GM18870 (cell line): ENCODE measurements around the gene FBP1.
A peak's percentile ranks its signal among the peaks of the same experiment; 100 is the strongest.

Source experiments
- ATAC-seq: cut with Tn5 transposase; IDR thresholded peaks from one replicate; pipeline ENCODE4 v1.9.1; 2021; ENCODE audit warnings: moderate library complexity; ENCODE audit not compliant: unreplicated experiment

FBP1 gene

DNA sequence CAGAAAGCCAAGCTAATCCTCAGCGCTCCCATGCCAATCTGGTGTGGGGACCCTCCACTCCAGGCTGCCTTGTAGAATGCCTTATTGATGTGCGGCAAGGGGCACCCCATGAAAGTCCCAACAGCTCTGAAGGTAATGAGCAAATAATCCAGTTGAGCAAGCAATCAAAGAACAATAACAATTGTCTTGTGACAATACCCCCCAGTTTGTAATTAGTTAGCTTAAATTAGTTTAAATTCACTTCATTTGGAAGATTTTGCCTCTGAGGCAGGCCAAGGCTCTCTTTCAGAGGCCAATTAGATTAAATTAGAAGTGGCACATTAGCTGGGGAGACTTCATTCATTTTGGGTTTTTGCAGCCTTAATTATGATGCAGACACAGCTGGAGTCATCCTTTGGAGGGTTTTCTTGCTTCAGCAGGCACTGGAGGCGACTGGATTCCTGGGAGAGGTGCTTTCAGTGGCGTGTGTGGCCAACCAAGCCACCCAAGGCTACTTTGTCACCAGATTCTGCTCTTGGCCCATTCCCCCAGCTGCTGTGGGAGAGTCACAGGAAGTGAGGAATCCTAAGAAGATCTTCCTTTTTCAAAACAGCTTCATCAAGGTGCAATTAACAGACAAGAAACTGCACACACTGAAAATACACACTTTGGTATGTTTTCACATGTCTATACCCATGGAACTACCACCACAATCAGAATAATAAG, 17.9 kb upstream of the FBP1 start:
- ATAC-seq = no peak

GRCh38 chr9:94656200-94656599, 16.9 kb upstream of the FBP1 start:
- ATAC-seq = peak; percentile 94

DNA sequence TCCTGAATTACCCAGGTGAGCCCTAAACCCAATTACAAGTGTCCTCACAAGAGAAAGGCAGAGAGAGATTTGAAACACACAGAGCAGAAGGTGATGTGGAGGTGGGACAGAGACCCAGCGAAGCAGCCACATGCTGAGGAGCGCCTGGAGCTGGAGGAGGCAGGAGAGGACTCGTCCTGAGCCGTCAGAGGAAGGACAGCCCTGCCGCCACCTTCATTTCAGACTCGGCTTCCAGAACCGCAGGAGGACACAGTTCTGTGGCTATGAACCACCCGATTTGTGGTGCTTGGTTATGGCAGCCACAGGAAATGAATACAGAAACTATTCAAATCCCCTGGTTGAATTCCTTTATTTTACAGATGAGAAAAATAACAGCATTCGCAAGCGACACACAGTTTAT, 16.4 kb upstream of the FBP1 start:
- ATAC-seq = no peak

GRCh38 chr9:94654165-94654894, 15.0 kb upstream of the FBP1 start:
- no peak for ATAC-seq

- ATAC-seq = no peak
Measured at GRCh38 chr9:94650949-94651348, 11.6 kb upstream of the FBP1 start.

- no peak for ATAC-seq
Measured at GRCh38 chr9:94649100-94649819, 9.9 kb upstream of the FBP1 start.

DNA sequence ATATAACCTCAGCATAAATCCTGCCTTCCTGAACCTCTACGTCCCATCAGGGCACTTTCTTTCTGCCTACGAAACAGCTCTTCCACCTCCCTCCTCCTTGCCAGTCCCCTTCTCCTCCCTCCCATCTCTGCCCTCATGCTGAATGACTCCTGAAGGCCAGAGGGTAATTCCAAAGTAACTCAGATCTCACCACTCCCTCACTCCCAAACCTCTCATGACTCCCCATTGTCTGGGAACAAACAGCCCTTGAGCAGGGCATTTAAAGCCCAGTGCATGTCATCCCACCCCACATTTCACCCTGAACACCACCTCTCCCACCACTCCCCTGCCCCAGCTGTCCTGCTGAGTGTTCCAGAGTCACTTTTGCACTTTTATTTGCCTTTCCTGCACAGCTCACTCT, 8.9 kb upstream of the FBP1 start:
- ATAC-seq = no peak

- no peak for ATAC-seq
Measured at GRCh38 chr9:94645901-94646300, 6.6 kb upstream of the FBP1 start.

GRCh38 chr9:94644543-94644942, 5.2 kb upstream of the FBP1 start:
- no peak for ATAC-seq

- ATAC-seq = no peak
Measured at GRCh38 chr9:94643741-94644140, 4.4 kb upstream of the FBP1 start.

- ATAC-seq = no peak
Measured at GRCh38 chr9:94643176-94643575, 3.9 kb upstream of the FBP1 start.

DNA sequence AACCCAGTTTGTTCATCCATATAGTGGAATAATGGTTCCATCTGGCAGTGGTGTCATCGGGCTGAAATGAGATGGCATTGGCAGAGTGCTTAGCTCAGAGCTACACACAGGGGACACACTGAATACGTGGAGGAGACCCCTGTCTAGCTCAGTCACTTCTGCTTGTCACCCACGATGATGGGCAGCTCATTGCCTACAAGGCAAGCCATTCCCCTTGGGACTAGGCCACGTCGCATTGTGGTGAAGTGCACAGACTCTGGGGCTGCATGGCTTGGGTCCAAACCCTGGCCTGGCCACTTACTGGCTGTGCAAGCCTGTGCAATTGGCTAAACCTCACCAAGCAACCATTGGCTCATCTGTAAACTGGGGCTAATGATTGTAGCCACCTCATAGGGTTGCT, 3.2 kb upstream of the FBP1 start:
- ATAC-seq = no peak

- no peak for ATAC-seq
Measured at GRCh38 chr9:94639999-94640376, 670 bp upstream of the FBP1 start.

DNA sequence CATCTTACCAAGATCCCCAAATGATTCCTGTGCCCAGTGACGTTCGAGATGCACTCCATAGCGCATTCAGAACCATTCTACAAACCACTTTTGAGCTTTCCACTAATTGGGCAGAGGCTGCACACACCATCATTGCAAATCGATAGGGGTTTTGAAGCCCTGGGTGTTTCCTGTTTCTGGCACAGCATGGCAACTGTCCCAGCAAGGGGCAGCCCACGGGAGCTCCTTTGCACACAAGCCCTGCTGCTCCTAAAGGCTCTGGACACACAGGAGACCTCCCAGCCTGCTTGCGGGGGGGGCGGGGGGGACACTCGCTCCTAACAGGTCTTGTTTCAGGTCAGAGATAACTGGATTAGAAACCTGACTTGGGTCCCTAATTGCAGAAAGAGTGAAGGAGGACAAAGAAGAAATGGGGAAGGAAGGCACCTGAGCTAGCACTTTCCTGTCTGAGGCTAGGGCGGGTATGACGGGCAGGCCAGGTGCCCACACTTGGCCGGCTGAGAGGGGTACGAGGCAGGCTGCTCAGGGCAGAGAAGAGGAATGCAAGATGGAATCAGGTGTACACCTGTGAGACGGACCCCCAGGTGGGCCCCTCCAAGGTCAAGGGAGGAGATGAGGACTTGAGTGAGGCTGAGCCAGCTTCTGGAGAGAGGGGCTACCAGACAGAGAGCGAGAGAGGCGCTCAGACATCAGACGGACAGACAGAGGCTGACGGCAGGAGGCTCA, 820 bp downstream of the FBP1 start:
- ATAC-seq = no peak

- ATAC-seq = no peak
Measured at GRCh38 chr9:94632737-94633136, 6.6 kb downstream of the FBP1 start.

- no peak for ATAC-seq
Measured at GRCh38 chr9:94631599-94631998, 7.7 kb downstream of the FBP1 start.

- ATAC-seq = no peak
Measured at GRCh38 chr9:94630833-94631232, 8.5 kb downstream of the FBP1 start.

- ATAC-seq = no peak
Measured at GRCh38 chr9:94630281-94630680, 9.0 kb downstream of the FBP1 start.

DNA sequence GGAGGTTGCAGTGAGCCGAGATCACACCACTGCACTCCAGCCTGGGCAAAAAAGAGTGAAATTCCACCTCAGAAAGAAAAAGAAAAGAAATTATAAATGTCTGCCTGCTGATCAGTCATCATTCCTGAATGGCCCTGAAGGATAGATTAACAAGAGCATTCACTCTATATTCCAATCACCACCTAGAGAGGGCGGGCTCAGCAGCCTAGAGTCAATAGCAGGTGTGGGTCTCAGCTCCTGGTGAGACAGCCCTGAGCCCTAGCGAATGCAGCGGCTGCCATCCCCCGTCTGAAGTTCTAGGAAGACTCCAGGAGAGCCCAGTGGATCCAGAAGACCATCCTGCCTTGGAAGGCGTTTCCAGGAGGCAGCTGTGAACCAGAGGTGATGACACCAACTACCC, 12.0 kb downstream of the FBP1 start:
- ATAC-seq = no peak

DNA sequence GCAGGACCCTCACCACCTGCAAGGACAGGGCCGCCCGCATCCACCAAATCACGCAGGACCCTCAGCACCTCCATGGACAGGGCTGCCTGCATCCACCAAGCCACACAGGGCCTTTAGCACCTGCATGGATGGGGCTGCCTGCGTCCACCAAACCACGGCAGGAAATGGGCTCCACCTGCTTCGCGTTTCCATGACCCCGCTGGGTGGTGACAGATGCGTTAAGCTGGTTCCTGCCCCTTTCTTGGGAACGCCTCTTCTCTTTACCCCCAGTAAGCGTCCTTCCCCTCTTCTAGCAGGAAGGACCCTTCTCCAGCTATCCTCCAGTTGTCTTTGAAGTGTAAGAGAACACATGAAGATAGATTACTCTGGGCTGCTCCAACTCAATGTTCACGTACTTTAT, 13.5 kb downstream of the FBP1 start:
- no peak for ATAC-seq

- no peak for ATAC-seq
Measured at GRCh38 chr9:94624629-94625028, 14.7 kb downstream of the FBP1 start.
